HepG2 (cell line): ENCODE data around the gene PCSK7.

ENCODE experiments used
- HNF4A ChIP-seq: sonication (generic); formaldehyde crosslinking; IDR thresholded peaks from 2 replicates; pipeline ENCODE4 v1.4.0; 2020; ENCODE audit warnings: missing genetic modification reagents
- SMARCE1 ChIP-seq: fragments of 450-650 bp; IDR thresholded peaks from 2 replicates; pipeline ENCODE4 v1.6.1; 2017; ENCODE audit warnings: borderline replicate concordance
- ZNF207 ChIP-seq: fragments of 450-650 bp; IDR thresholded peaks from 2 replicates; pipeline ENCODE4 v1.6.1; 2016; ENCODE audit warnings: antibody characterized with exemption, borderline replicate concordance

- TF ChIP-seq ZNF207 (no peak), SMARCE1 (no peak), HNF4A (no peak)
These were observed 1.1 kb upstream of the PCSK7 start for GRCh38 chr11:117232911-117233409.
